Naive thymus-derived CD4-positive, alpha-beta T cell (primary cell): Measurements from ENCODE around the gene ITIH4. TPM values are rescaled to one million over a fixed set of nuclear protein-coding genes. Genes with fewer than 3 reads are reported as not detected.
"Not testable (repeated sequence)": the region's sequence is repeated elsewhere in the genome, so short reads cannot be mapped to it uniquely, and the experiment has no call there.

Experiments used
- ATAC-seq: fragments of 150-1000 bp; cut with Tn5 transposase; 2 replicates; pipeline ENCODE4 v1.10.0; 2021; ENCODE audit warnings: mild to moderate bottlenecking, moderate library complexity
- CTCF ChIA-PET: fragments of 350-600 bp; sonication (Branson Sonifier 250); formaldehyde crosslinking; loops from one replicate; lab custom pipeline; 2021; ENCODE audit warnings: antibody characterized with exemption; lab: Charles Lee
- POLR2A ChIA-PET: fragments of 350-600 bp; sonication (Branson Sonifier 250); formaldehyde crosslinking; loops from one replicate; lab custom pipeline; 2021; ENCODE audit warnings: antibody characterized with exemption, inconsistent platforms; lab: Charles Lee
- DNase-seq, 9 donors: peaks; one replicate each; pipeline versions ENCODE4 v3.0.0 to v3.0.0-alpha.2; 2020 to 2022; ENCODE audit warnings: mixed read lengths in 1 of 9
- H3K27ac ChIP-seq: one replicate; pipeline ENCODE4 v1.7.0; 2013; ENCODE audit warnings: mild to moderate bottlenecking, low read depth, low read length, moderate library complexity
- H3K27me3 ChIP-seq, 2 donors: one replicate each; pipeline ENCODE4 v1.7.0; 2013; ENCODE audit warnings: low read length in 2 of 2, mild to moderate bottlenecking in 2 of 2, moderate library complexity in 2 of 2; ENCODE audit not compliant: control insufficient read depth in 2 of 2, insufficient read depth in 2 of 2
- H3K36me3 ChIP-seq, 3 experiments: 1 replicate in 2 of 3; 2 replicates in 1 of 3; pipeline ENCODE4 v1.7.0; 2013; ENCODE audit warnings: low read length in 3 of 3, mild to moderate bottlenecking in 3 of 3, moderate library complexity in 1 of 3; ENCODE audit not compliant: insufficient read depth in 3 of 3, control insufficient read depth in 2 of 3
- H3K4me1 ChIP-seq, 2 donors: one replicate each; pipeline ENCODE4 v1.7.0; 2013; ENCODE audit warnings: low read length in 2 of 2, mild to moderate bottlenecking in 2 of 2, moderate library complexity in 1 of 2; ENCODE audit not compliant: control insufficient read depth in 2 of 2, insufficient read depth in 2 of 2
- H3K4me3 ChIP-seq: 2 replicates; pipeline ENCODE4 v1.7.0; 2013; ENCODE audit warnings: mild to moderate bottlenecking, low read length
- H3K9me3 ChIP-seq, 3 experiments: 1 replicate in 2 of 3; 2 replicates in 1 of 3; pipeline ENCODE4 v1.7.0; 2013; ENCODE audit warnings: low read length in 3 of 3; ENCODE audit not compliant: control insufficient read depth in 2 of 3
- H3K27ac Mint-ChIP-seq, 9 donors: one replicate each; pipeline ENCODE4 v1.8.0; 2020 to 2022; ENCODE audit warnings: mixed read lengths in 9 of 9, mild to moderate bottlenecking in 8 of 9, moderate library complexity in 5 of 9, inconsistent platforms in 2 of 9
- H3K27me3 Mint-ChIP-seq, 5 donors: one replicate each; pipeline ENCODE4 v1.8.0; 2021 to 2022; ENCODE audit warnings: mixed read lengths in 5 of 5, mild to moderate bottlenecking in 1 of 5
- H3K36me3 Mint-ChIP-seq, 5 donors: one replicate each; pipeline ENCODE4 v1.8.0; 2020 to 2022; ENCODE audit warnings: mixed read lengths in 5 of 5, mild to moderate bottlenecking in 3 of 5, inconsistent platforms in 1 of 5
- H3K4me1 Mint-ChIP-seq, 7 donors: one replicate each; pipeline ENCODE4 v1.8.0; 2020 to 2022; ENCODE audit warnings: mixed read lengths in 7 of 7, mild to moderate bottlenecking in 3 of 7, inconsistent platforms in 1 of 7
- H3K4me3 Mint-ChIP-seq, 10 donors: one replicate each; pipeline ENCODE4 v1.8.0; 2020 to 2022; ENCODE audit warnings: mild to moderate bottlenecking in 10 of 10, mixed read lengths in 10 of 10, moderate library complexity in 6 of 10, inconsistent platforms in 2 of 10
- H3K9me3 Mint-ChIP-seq, 11 donors: one replicate each; pipeline ENCODE4 v1.8.0; 2020 to 2022; ENCODE audit warnings: mixed read lengths in 11 of 11, mild to moderate bottlenecking in 4 of 11, inconsistent platforms in 1 of 11, moderate library complexity in 1 of 11
- intact Hi-C, 2 donors: fragments of 100-400 bp; cut with micrococcal nuclease; formaldehyde crosslinking; loops; one replicate each; pipeline ENCODE4 v1.15.1; 2023
- polyA plus RNA-seq, 2 donors: library from polyadenylated mRNA; unstranded; fragments of 300-500 nt; fragmentation: Illumina TruSeq; gene quantifications; one replicate each; pipeline ENCODE4 v1.2.3, GENCODE V29; 2021
- total RNA-seq, 6 experiments: library from RNA in 5 of 6; stranded (reverse) in 5 of 6; gene quantifications; 1 replicate in 5 of 6; 2 replicates in 1 of 6; pipeline ENCODE4 v1.2.3 and lab custom pipeline; 2021 to 2026

The ITIH4 gene
- total and polyA plus RNA-seq, 7 experiments from 2014 or later: 0.08 to 37.6 (median 32.3) TPM

- no peak overlapping the region for H3K27ac Mint-ChIP-seq
- no peak overlapping the region for H3K4me3 Mint-ChIP-seq
- intact Hi-C loops: loop anchor here in 1 of 2 donors (10.0 kb wide), 1 partner anchor 267 kb away; the partner anchor contains the start of gene SFMBT1
- Histone ChIP-seq H3K27ac (no peak overlapping the region), H3K36me3 (no peaks in the 10 kb centered on the region), H3K9me3 (no peaks in the 10 kb centered on the region), H3K4me3 (no peak overlapping the region), H3K27me3 (no peaks in the 10 kb centered on the region), H3K4me1 (no peaks in the 10 kb centered on the region)
- H3K9me3 Mint-ChIP-seq: no peaks in the 10 kb centered on the region
- ChIA-PET CTCF (no interaction called here), POLR2A (no interaction called here)
- H3K27me3 Mint-ChIP-seq: peaks cover 0 to 14% (median 3%) of the 10 kb centered on the region in 5 donors
- peak in 1 of 9 donors; percentile 15 for DNase-seq
- peaks cover 0 to 11% (median 0%) of the 10 kb centered on the region in 7 donors for H3K4me1 Mint-ChIP-seq
- H3K36me3 Mint-ChIP-seq: no peaks in the 10 kb centered on the region
- no peak for ATAC-seq
These were observed 52.3 kb downstream of the ITIH4 start for GRCh38 chr3:52777959-52778805.

DNA sequence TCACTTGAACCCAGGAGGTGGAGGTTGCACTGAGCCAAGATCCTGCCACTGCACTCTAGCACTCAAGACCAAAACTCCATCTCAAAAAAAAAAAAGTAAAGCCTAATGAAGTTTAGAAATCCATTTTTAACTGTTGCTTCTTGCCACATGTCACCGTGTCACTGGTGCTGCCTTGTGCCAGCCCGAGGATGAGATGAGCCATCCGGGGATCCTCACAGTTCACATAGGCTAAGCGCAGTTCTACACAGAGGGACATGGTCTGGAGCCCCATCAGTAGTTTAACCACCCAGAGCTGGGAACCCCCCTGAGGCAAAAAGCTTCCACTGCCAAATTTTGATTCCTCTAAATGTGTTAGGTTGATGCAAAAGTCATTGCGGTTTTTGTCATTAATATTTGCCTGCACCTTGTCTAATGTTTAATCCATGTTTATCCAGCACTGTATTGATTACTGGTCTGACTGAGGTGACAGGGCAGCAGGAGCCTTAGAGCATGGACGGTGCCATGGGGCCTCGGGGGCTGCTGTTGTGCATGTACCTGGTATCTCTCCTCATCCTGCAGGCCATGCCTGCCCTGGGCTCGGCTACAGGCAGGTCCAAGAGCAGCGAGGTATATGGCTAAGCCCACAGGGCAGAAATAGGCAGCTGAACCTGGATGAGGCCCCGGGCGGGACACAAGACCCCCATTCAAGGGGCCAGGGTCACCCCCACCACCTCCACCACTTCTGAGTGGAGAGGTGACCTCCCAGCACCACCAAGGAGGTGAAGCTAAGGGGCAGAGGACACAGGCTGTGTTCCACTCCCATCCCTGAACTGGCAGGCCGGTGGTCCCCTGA lies 53.1 kb downstream of the ITIH4 start, which contains the start of gene ITIH1:
Gene ITIH1, plus strand, starts transcription at position 473 of the 832 bp plus-strand sequence. Its CDS starts 17 bp downstream, at position 490.
- Mint-ChIP-seq H3K27me3 (peaks cover 0 to 11% (median 3%) of the 10 kb centered on the region in 5 donors), H3K36me3 (no peaks in the 10 kb centered on the region), H3K27ac (no peak within 1 kb of the TSS), H3K4me3 (no peak within 1 kb of the TSS), H3K4me1 (peaks cover 0 to 11% (median 0%) of the 10 kb centered on the region in 7 donors), H3K9me3 (peaks cover 0 to 2% (median 0%) of the 10 kb centered on the region in 11 donors)
- intact Hi-C loops: loop anchor here in 1 of 2 donors (10.0 kb wide), 1 partner anchor 267 kb away; the partner anchor contains the start of gene SFMBT1
- Histone ChIP-seq H3K36me3 (no peaks in the 10 kb centered on the region), H3K27ac (no peak within 1 kb of the TSS), H3K9me3 (no peaks in the 10 kb centered on the region), H3K4me3 (no peak within 1 kb of the TSS), H3K4me1 (no peaks in the 10 kb centered on the region), H3K27me3 (no peaks in the 10 kb centered on the region)
- ATAC-seq (no peak), DNase-seq (peak in 1 of 9 donors; percentile 17)
- ChIA-PET CTCF (no interaction called here), POLR2A (no interaction called here)

DNA sequence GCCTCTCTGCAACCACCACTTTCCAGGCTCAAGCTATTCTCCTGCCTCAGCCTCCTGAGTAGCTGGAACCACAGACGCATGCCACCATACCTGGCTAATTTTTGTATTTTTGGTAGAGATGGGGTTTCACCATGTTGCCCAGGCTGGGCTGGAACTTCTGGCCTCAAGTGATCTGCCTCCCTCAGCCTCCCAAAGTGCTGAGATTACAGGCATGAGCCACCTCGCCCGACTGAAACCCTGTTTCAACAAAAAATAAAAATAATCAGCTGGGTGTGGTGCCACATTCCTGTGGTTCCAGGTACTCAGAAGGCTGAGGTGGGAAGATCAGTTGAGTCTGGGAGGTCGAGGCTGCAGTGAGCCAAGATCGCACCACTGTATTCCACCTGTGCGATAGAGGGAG lies 54.0 kb downstream of the ITIH4 start:
- H3K27me3 ChIP-seq, DNase-seq, H3K4me3 ChIP-seq, H3K4me3 Mint-ChIP-seq, ATAC-seq, H3K4me1 ChIP-seq, H3K27me3 Mint-ChIP-seq, H3K36me3 ChIP-seq, H3K9me3 ChIP-seq, H3K36me3 Mint-ChIP-seq, POLR2A ChIA-PET, H3K9me3 Mint-ChIP-seq, H3K27ac ChIP-seq, H3K27ac Mint-ChIP-seq, CTCF ChIA-PET: not testable (repeated sequence)
- peaks cover 0 to 10% (median 4%) of the 10 kb centered on the region in 7 donors for H3K4me1 Mint-ChIP-seq
- intact Hi-C loops: loop anchor here in 1 of 2 donors (10.0 kb wide), 1 partner anchor 268 kb away; the partner anchor contains the start of gene SFMBT1

- Histone ChIP-seq H3K4me1 (peaks cover 5% of the 10 kb centered on the region in 2 donors), H3K27me3 (no peaks in the 10 kb centered on the region), H3K9me3 (no peaks in the 10 kb centered on the region), H3K27ac (no peak overlapping the region), H3K36me3 (no peaks in the 10 kb centered on the region), H3K4me3 (no peak overlapping the region)
- Mint-ChIP-seq H3K36me3 (no peaks in the 10 kb centered on the region), H3K4me3 (no peak overlapping the region), H3K9me3 (peaks cover 0 to 2% (median 0%) of the 10 kb centered on the region in 11 donors), H3K27me3 (peaks cover 0 to 9% (median 0%) of the 10 kb centered on the region in 5 donors), H3K27ac (no peak overlapping the region), H3K4me1 (peaks cover 0 to 16% (median 10%) of the 10 kb centered on the region in 7 donors)
- no peak for ATAC-seq
- ChIA-PET CTCF (no interaction called here), POLR2A (interaction anchor here (0.5 kb wide), 1 partner anchor 102 kb away, joined by 3 read pairs; no protein-coding TSS in a partner anchor)
- no peak for DNase-seq
- intact Hi-C loops: loop anchor here in 1 of 2 donors (10.0 kb wide), 1 partner anchor 269 kb away; the partner anchor contains the start of gene SFMBT1
These were observed 54.6 kb downstream of the ITIH4 start for GRCh38 chr3:52775877-52776276.

DNA sequence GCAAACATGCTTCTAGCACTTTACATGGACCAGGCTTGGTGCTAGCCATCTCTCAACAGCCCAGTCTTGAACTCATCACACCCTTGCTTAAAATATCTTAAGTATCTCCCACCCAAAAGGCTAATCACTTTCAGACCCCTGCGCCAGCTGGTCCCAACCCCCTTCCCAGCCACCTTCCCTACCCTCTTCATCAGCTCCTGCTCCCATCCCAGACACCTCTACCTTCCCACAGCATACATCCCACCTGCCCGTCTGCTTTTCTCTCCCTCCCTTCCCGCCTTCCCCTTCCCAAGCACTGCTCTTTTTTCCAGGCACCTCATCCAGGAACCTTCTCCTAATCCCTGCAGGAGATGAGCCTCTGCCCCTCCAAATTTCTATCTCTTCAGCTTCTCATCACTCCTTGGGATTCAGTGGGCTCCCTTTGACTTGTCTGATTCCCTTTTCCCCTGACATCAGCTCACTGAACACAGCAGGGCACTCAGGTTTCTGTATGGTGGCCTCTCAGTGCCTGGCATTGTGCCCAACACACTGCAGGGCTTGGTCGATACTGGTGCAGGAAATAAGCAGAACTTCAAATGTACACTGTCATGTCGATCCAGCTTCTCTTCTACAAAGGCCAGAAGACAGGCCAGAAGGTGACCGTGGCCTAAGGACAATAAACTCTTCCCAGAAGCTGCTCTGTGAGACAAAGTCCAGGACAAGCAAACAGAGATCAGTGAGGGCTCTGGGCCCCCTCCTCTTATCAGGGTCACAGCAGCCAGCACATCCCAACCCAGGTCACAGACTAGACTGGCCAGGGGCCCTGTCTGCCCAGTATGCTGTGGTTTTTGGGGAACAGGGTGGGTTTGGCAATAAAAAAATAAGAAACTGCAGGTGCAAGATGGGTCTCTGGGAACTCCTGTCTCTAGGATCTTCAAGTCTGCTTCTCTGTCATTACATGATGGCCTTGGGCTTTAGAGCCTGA lies 55.3 kb downstream of the ITIH4 start:
- no peak overlapping the region for H3K4me3 Mint-ChIP-seq
- no peak overlapping the region for H3K27ac Mint-ChIP-seq
- H3K4me1 ChIP-seq: peaks cover 5% of the 10 kb centered on the region in 2 donors
- ChIA-PET POLR2A (interaction anchor here (0.5 kb wide), 1 partner anchor 102 kb away, joined by 3 read pairs; no protein-coding TSS in a partner anchor), CTCF (no interaction called here)
- DNase-seq (no peak), ATAC-seq (no peak)
- H3K9me3 ChIP-seq: no peaks in the 10 kb centered on the region
- peaks cover under 1 to 17% (median 12%) of the 10 kb centered on the region in 7 donors for H3K4me1 Mint-ChIP-seq
- H3K9me3 Mint-ChIP-seq: peaks cover 0 to 2% (median 0%) of the 10 kb centered on the region in 11 donors
- no peaks in the 10 kb centered on the region for H3K36me3 Mint-ChIP-seq
- no peaks in the 10 kb centered on the region for H3K27me3 ChIP-seq
- no peak overlapping the region for H3K27ac ChIP-seq
- no peak overlapping the region for H3K4me3 ChIP-seq
- H3K27me3 Mint-ChIP-seq: peaks cover 0 to 9% (median 0%) of the 10 kb centered on the region in 5 donors
- intact Hi-C loops: loop anchor here in 1 of 2 donors (10.0 kb wide), 1 partner anchor 270 kb away; the partner anchor contains the start of gene SFMBT1
- no peaks in the 10 kb centered on the region for H3K36me3 ChIP-seq
